ENCODE measurements around the gene RALGPS2.

DNA sequence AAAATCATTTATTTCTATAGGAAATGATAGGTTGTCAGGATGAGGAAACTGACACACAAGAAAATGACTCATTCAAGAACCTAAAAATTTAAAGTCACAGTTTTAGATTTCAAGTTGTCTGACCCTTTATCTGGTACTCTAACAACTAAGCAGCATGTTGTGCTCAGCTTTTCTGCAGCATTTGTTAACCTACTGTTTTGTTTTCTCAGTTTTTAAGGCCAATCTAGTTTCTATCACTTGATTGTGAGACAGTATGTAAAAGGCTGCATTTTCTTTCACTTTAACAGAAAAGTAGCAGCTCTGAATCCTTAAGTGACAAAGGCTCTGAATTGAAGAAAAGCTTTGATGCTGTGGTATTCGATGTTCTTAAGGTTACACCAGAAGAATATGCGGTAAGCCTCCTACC lies 59.1 kb downstream of the RALGPS2 start:
- TF ChIP-seq, protein P1, sequence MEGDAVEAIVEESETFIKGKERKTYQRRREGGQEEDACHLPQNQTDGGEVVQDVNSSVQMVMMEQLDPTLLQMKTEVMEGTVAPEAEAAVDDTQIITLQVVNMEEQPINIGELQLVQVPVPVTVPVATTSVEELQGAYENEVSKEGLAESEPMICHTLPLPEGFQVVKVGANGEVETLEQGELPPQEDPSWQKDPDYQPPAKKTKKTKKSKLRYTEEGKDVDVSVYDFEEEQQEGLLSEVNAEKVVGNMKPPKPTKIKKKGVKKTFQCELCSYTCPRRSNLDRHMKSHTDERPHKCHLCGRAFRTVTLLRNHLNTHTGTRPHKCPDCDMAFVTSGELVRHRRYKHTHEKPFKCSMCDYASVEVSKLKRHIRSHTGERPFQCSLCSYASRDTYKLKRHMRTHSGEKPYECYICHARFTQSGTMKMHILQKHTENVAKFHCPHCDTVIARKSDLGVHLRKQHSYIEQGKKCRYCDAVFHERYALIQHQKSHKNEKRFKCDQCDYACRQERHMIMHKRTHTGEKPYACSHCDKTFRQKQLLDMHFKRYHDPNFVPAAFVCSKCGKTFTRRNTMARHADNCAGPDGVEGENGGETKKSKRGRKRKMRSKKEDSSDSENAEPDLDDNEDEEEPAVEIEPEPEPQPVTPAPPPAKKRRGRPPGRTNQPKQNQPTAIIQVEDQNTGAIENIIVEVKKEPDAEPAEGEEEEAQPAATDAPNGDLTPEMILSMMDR (IDR thresholded peaks at IDR 0.05; ENCODE audit: insufficient read depth, low read length, poor library complexity, severe bottlenecking): no peak
- TF ChIP-seq EZH2phosphoT487 (conservative IDR thresholded peaks at IDR 0.05; ENCODE audit: low read length): no peak

All from SU-DHL-6 (cell line).